Bone marrow (tissue), 2 donors: ENCODE measurements around the gene ZNF593OS.

Experiments
- DNase-seq, 2 donors: peaks; one replicate each; lab custom pipeline; 2025; lab: John Stamatoyannopoulos, UW

The ZNF593OS gene

DNA sequence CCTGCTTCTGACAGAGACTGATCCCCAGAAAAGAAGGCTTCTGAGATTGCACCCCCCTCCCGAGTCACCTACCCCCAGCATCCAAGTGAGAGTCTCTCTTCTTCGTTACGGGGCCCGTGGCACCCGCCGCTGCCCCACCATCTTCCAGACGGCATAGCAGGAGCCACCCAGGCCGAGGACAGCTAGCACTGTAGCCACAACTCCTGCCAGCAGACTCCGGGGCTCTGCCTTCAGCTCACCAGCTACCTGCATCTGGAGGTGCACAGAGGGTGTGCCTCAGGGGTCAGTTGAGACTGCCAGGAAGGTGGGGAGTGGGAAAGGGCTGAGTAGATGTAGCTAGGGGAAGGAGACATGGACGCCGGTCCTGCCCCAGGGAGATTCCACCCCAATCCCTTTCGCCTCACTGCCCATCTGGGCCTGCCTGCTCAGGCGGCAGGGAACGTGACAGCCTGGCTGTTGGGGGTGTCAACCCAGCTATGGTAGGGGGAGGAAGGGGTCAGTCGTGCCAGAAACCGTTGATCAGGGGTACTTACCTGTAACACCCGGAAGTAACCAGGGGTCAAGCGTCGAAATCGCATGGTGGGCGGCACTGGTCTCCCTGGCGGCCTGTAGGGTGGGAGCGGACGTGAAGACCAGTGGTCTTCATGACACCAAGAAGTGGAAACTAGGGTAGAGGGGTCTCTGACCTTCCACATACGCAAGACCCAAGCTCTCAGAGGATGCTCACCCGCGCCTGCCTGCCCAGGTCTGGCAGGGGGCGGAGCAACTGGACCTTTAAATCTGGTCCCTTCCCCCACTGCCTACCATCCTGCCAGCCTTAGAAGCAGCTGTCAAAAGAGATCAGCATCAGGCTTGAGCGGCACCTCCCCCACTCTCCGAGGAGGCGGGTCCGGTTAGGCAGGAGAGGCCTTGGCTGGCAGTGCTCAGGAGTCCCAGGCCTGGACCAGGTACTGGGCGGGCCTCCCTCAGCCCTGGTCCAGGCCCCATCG, at the start of gene ZNF593OS:
ZNF593OS (minus strand) TSS at position 749 of the 989 bp plus-strand sequence; CDS start at position 578, 171 bp downstream.
- no peak for DNase-seq

DNA sequence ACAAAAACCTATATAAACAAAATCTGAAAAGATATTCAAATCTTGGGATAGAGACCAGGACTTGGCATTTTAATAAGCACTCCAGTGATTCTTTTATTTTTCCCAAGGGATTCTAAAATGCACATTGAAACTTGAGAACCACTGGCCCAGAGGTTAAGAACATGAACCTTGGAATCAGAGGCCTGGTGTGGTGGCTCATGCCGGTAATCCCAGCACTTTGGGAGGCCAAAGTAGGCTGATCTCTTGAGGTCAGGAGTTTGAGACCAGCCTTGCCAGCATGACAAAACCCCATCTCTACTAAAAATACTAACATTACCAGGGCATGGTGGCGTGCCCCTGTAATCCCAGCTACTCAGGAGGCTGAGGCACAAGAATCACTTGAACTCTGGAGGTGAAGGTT, 49.5 kb upstream of the ZNF593OS start:
- no peak for DNase-seq

DNA sequence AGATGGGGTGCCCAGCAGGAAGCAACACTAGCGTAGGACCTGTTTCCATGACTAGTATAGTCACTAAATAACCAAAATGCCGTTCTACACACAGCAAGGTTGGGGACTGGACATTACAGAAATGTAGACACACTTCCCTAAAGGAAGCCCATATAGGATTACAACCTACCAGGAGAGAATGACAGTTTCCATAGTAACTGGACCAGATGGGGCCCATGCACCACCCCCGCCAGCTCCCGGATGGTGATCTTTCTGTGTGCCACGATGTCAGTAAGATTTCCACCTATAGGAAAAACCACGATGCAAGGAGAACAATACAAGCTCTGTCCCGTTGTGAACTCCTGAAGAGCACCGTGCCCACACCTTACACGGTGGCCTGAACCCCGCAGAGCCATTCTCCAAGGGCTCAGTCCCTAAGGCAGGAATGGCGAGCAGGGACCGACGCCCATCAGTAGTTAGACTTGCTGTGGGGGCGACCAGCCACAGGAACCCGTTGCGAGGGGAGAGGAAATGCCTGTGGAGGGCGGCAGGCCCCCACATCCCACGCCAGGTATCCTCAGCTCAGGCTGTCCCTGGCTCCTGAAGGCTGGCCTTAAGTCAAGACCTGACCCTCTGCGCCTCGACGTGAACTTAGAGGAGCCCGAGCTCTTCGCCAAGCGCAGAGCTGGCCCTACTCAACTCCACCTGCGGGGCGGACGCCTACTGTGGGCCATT, 48.7 kb upstream of the ZNF593OS start:
- no peak for DNase-seq

DNA sequence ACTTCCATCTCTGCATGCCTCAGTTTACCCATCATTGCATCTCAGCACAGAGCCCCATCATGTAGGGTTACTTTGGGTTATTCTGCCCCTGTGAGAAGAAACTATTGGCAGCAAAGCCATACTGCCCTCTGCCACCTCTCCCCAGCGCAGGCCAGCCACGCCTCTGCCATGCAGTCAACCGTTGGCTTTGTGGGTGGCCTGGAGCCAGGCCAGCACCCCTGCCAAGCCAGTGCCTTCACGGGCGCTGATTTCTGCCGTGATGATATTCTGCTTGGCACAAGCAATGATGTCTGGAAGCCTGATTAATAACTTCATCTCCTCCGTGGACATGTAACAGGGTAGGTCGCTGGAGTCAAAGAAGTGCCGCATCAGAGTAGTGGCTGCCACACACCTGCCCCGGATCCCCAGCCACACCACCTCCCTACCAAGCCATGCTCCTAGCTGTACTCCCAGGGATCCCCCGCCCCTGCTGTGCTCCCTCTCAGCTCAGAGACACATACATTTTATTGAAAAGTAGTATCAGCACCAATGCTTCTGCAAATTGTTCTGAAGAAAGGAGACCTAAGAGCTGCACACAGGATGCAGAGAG, 47.4 kb upstream of the ZNF593OS start:
- DNase-seq = no peak

DNA sequence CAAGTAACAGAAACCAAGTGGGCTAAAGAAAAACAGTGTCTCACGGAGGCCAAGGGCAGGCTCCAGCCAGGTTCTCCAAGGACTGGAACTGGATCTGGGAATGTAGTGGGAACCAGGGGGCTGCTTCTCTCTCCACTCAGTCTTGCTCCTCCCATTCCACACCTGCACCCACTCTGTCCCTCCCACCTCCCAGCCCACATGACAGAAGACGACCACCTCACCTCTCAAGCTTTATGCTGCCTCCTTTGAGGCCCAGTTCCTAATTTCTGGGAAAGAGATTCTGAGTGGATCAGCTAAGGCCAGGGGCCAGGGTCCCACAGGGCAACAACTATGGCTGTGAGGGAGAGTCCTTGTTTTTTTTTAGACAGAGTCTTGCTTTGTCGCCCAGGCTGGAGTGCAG, 43.6 kb upstream of the ZNF593OS start:
- DNase-seq = no peak

DNA sequence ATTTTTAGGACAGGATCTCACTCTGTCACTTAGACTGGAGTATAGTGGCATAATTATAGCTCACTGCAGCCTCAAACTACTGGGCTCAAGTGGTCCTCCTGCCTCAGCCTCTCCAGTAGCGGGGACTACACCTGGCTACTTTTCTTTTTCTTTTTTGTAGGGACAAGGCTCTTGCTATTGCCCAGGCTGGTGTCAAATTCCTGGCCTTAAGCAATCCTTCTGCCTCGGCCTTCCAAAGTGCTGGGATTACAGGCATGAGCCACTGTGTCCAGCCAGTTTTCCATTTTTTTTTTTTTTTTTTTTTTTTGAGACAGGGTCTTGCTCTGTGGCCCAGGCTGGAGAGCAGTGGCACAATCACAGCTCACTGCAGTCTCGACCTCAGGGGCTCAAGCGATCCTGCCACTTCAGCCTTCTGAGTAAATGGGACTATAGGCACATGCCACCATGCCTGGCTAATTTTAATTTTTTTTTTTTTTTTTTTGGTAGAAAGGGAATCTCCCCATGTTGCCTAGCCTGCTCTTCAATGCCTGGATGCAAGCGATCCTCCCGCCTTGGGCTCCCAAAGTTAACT, 41.8 kb upstream of the ZNF593OS start:
- DNase-seq = no peak

DNA sequence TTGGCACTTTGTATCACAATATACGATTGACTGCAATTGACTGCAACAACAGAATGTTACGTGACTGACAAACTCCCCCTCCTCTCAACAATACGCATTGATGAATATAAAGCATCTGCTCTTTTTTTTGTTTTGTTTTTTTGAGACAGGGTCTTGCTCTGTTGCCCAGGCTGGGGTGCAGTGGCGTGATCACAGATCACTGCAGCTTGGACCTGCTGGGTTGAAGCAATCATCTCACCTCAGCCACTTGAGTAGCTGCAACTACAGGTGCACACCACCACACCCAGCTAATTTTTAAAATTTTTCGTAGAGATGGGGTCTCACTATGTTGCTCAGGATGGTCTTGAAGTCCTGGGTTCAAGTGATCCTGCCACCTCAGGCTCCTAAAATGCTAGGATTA, 41.1 kb upstream of the ZNF593OS start:
- DNase-seq = no peak

DNA sequence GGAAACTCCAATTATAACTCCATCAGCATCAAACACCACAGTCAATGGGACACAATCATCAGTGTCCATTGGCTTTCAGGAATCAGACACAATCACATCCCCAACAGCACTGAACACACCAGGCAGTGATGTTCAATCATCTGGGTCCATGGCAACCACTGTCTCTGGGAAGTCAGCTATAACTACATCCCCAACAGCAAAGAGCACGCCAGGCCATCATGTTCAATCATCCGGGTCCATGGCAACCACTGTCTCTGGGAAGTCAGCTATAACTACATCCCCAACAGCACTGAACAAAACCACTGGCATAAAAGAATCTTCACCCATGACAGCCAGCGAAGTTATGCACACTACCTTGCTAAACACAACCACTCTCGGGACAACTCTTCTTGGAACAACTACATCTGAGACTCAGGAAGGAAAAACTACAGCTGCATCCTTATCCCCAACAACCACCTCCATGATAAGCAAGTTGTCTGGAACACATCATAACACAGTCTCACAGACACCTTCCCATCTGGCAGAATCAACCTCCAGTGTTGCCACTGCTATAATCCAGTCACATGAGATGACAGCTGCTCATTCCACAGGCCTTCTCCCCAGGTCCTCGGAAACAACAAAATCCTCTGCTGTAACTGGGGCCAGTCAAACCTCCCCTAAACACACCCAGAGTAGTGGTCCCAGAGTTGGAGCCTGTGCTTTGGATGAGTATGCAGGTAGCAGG, 38.7 kb upstream of the ZNF593OS start:
- DNase-seq = no peak

DNA sequence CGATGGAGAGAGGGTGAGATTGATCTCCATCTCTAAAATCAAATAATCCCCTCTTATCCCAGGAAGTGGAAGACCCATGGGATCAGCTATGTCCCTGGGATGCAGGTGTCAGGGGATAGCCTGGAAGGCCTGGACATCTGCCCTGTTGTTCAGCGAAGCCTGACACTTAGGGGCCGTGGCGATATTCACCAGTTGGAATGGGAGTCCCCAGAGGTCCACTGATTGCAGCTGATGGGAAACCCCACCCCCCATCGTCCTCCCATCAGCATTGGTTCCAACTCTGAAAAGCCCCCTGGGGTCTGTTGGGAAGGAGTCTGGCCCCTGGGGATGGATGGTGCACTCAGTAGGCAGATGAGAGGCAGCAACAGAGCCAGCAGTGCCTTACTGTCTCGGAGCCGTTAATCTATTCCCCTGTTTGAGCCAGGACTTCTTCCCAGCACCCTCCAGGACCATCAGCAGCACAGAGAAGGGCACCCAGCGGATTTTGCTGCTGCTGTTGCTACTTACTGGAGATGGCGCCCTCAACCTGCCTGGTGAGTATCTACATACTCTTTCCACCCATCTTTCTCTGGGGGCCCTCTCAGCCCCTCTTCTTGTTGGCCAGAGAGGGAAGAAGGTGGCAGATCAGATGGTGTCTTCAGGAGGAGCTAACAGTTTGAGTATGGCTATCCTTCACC, 32.1 kb upstream of the ZNF593OS start:
- no peak for DNase-seq

DNA sequence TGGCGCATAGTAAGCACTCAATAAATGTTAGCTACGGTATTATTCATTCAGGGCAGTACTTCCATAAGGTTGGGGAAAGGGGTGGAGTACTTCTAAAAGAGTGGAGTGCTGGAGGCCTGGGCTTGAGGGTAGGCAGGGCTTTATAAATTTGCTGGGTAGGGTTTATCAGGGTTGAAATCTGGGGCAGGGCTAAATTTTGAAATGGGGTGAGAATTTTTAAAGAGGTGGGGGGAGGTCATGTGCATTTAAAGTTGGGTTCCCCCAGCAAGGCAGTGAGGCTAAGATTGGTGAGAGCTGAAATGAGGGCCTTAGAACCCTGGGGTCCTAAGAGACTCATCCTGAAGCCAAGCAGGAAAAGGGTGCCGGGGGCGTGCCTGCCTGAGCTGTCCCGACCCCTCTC, 28.8 kb upstream of the ZNF593OS start:
- DNase-seq = no peak

DNA sequence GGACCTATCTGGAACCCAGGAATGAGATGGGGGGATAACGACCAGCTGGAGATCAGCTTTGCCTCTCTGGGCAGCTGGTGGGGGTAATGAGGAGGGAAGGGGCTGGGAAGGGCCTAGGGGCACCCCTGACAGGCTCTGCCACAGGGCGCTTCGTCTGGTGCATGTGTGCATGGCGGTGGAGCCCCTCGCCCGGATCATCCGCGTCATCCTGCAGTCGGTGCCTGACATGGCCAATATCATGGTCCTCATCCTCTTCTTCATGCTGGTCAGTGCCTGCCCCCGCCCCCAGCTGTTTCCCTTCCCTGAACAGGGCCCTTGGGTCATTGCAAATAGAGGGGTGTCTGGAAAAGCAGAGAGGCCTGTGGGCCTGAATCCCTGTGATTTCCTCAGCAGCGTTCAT, 26.2 kb upstream of the ZNF593OS start:
- no peak for DNase-seq

DNA sequence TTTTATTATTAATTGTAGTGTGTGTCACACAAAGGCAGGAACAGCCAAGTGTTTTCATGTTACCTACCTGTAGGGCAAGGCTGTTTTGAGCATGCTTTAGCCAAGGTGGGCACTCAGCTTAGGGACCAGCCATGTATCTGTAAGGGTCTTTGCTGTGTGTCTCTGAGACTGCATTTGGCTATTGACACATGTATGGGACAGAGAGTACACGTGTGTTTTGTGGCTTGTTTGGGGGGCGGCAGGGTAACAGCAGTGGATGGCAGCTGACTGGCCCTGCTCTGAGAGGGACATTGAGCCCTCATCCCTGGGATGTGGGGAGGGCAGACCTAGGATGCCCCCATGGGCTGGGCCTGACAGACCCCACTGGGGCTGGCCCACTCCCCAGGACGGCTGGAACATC, 25.7 kb upstream of the ZNF593OS start:
- DNase-seq = no peak

DNA sequence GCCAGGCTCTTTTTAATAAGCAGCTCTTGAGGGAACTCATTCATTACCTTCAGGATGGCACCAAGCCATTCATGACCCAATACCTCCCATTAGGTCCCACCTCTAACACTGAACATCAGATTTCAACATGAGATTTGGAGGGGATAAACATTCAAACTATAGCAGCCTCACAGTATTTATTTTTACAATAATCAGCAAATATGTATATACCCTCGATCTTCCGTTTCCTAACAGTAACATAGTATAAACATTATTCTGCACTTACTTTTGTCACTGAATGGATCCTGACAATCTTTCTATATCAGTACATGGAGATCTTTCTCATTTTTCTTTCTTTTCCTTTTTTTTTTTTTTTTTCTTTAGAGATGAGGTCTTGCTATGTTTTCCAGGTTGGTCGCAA, 24.2 kb upstream of the ZNF593OS start:
- DNase-seq = no peak

DNA sequence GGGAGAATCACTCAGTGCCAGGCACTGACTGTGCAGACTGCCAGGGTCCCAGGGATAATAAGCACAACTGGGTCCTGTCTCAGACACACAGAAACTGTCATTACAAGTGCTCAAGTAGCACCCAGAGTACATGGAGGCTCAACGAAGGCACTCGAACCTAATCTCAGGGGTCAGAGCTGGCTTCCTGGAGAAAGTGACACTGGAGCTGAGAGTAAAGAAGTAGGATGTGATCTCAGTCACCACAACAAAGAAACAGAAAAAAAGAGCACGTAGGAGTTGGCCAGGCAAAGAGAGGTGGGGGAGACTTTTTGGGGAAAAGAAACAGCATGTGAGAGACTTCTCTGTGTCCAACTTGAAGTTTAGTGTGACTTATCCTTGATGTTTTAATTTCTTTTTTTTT, 20.1 kb upstream of the ZNF593OS start:
- DNase-seq = no peak

DNA sequence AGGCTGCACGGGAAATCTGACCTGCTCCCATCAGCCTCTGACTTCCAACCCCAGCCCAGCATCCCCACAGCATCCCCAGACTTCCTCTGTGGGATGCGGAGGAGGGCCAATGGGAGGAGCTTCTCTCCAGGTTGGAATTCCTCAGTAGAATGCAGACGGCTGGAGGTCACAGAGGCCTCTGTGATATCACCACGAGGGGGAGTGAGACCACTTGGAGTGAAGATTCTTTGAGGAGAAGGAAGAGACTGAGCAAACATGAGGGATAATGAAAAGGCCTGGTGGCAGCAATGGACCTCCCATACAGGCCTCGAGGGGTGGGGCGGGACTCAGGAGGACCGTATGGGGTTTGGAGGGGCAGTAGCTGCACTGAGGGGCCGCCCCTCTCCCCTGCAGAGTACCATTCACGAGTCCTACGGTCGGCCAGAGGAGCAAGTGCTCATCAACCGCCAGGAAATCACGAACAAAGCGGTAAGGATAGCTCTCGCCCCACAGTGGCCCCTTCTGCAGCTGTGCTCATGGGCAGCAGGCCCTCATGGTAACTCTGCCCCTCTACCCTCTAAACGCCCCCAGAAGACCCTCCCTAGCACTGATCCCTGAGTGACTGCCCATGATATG, 18.8 kb upstream of the ZNF593OS start, which contains the start of gene CATSPER4:
CATSPER4 (plus strand) TSS at position 230 of the 615 bp plus-strand sequence; CDS start at position 256, 26 bp downstream.
- DNase-seq = peak in 1 of 2 donors; percentile 13

DNA sequence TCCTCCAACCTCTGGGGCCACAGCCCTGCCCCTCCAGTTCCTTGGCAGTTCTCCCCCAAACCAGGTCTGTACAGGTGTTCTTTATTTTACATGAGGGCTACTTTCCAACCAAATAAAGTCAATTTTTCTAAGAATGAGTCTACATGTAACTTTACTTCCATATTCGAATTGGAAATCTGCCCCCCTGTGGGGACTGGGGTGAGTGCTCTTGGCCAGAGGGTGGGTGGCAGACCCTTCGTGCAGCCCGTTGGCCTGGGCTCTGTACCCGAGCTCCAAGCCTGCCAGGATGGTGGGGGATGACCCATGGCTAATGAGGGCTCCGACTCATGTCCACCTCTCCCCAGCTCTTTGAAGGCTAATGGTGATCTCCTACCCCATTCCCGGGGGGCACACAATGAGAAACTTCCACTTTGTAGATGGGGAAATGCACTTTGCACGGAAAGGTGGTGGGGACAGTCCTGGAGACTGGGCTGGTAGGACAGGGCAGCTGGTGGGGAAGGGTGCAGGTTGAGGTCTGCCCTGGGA, 18.2 kb upstream of the ZNF593OS start:
- DNase-seq = no peak

DNA sequence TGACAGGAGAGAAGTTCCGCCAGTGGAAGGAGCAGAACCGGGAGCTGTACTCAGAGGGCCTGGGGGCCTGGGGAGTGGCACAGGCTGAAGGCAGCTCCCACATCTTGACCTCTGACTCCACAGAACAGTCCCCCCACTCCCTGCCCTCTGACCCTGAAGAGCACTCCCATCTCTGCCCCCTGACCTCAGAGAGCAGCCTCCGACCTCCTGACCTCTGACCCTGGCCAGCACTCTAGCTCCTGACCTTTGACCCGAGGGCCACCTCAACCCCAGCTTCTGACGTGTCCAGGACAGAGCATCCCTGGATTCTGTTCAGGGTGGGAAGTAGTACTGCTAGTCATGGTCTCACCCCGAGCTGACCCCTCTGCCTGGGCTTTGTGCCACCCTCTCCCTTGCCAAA, 17.7 kb upstream of the ZNF593OS start:
- no peak for DNase-seq

DNA sequence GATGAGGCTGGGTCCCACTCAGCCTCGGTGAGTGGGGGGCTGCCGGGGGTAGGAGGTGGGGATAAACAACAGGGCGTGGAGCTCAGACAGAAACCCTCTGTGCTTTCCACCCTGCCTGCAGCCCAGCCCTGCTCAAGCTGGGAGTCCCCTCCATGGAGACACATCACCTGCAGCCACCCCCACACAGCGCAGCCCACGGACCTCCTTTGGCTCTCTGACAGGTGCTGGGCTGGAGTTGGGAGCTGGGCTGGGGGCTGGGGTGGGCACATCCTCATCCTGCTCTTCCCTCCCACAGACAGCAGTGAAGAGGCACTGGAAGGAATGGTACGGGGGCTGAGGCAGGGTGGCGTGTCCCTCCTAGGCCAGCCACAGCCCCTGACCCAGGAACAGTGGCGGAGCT, 16.8 kb upstream of the ZNF593OS start:
- DNase-seq = no peak

DNA sequence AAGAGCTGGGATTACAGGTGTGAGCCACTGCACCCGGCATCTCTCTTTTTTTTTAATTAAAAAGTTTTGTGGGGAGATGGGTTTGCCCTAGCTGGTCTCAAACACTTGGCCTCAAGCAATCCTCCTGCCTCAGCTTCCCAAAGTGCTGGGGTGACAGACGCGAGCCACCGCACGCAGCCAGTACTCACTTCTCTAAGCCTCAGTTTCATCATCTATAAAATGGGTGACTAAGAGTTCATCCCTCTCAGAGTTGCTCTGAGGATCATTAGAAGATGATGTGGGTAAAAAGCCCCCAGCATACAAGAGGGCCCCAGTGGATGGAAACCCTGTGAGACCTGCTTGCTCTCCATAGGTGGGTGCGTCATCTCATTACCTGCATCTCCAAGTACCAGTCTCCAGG, 16.2 kb upstream of the ZNF593OS start:
- DNase-seq = no peak

DNA sequence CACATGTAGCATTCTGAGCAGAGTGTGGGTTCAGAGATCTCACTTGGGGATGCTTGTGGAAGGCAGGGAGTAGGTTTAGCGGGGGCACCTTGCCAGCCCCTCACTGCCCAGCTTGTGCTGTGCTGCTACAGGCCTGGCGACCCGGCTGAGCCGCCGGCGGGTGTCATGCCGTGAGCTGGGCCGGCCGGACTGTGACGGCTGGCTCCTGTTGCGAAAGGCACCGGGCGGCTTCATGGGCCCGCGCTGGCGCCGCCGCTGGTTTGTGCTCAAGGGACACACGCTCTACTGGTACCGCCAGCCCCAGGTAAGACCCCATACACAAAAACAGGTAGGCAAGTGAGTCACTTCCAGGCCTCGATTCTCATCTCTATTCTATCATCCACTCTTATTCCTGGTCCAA, 13.3 kb upstream of the ZNF593OS start:
- DNase-seq = no peak
